DND-41 (cell line): ENCODE measurements around the gene CKAP4.

Experiments
- ATAC-seq: fragments of 200-7000 bp; cut with Tn5 transposase; 3 replicates; pipeline ENCODE4 v1.9.1; 2021; ENCODE audit warnings: low read depth; ENCODE audit not compliant: insufficient read depth
- DNase-seq: peaks from one replicate; pipeline ENCODE4 v3.0.0-alpha.2; 2020
- H2AFZ ChIP-seq: 2 replicates; pipeline ENCODE4 v1.6.0; 2012; ENCODE audit warnings: low read depth, low read length
- H3K27ac ChIP-seq: 2 replicates; pipeline ENCODE4 v1.5.1; 2012; ENCODE audit warnings: low read length, inconsistent platforms
- H3K27me3 ChIP-seq: fragments of 200-600 bp; sonication (generic); 2 replicates; pipeline ENCODE4 v1.6.0; 2012; ENCODE audit warnings: low read length, mild to moderate bottlenecking, inconsistent platforms; ENCODE audit not compliant: insufficient read depth, poor library complexity
- H3K36me3 ChIP-seq: 2 replicates; pipeline ENCODE4 v1.5.1; 2012; ENCODE audit warnings: low read length, inconsistent platforms; ENCODE audit not compliant: insufficient read depth
- H3K4me1 ChIP-seq: 2 replicates; pipeline ENCODE4 v1.5.1; 2012; ENCODE audit warnings: mild to moderate bottlenecking, low read length; ENCODE audit not compliant: insufficient read depth
- H3K4me2 ChIP-seq: 2 replicates; pipeline ENCODE4 v1.6.0; 2012; ENCODE audit warnings: mild to moderate bottlenecking, moderate library complexity, low read length, inconsistent platforms; ENCODE audit not compliant: insufficient read depth
- H3K4me3 ChIP-seq, 2 experiments: fragments of 200-600 bp in 1 of 2; shearing (Covaris generic) in 1 of 2; 2 replicates each; pipeline ENCODE4 v1.5.1; 2012 to 2016; ENCODE audit warnings: inconsistent platforms in 2 of 2, low read length in 2 of 2, mild to moderate bottlenecking in 2 of 2, low read depth in 1 of 2, moderate library complexity in 1 of 2
- H3K79me2 ChIP-seq: 2 replicates; pipeline ENCODE4 v1.6.0; 2012; ENCODE audit warnings: low read length, inconsistent platforms; ENCODE audit not compliant: insufficient read depth
- H3K9ac ChIP-seq: 2 replicates; pipeline ENCODE4 v1.6.0; 2012; ENCODE audit warnings: low read depth, mild to moderate bottlenecking, inconsistent platforms, low read length, moderate library complexity
- H3K9me3 ChIP-seq: 2 replicates; pipeline ENCODE4 v1.5.1; 2012; ENCODE audit warnings: low read length, moderate library complexity, mild to moderate bottlenecking, inconsistent platforms; ENCODE audit not compliant: insufficient read depth, severe bottlenecking
- H4K20me1 ChIP-seq: 2 replicates; pipeline ENCODE4 v1.6.0; 2012; ENCODE audit warnings: low read length; ENCODE audit not compliant: insufficient read depth
- CTCF ChIP-seq: IDR thresholded peaks from 2 replicates; pipeline ENCODE4 v1.5.1; 2012; ENCODE audit warnings: borderline replicate concordance, low read length, moderate library complexity, mild to moderate bottlenecking; ENCODE audit not compliant: poor library complexity, severe bottlenecking; ENCODE audit errors: extremely low read depth
- EZH2 ChIP-seq: IDR thresholded peaks from 3 replicates; pipeline ENCODE4 v1.6.1; 2012; ENCODE audit warnings: borderline replicate concordance, low read depth, mild to moderate bottlenecking, moderate library complexity, low read length, inconsistent platforms; ENCODE audit not compliant: severe bottlenecking

CKAP4 gene

GRCh38 chr12:106274012-106274411 is 26.2 kb upstream of the CKAP4 start:
- no peak overlapping the region for H3K4me2 ChIP-seq
- H4K20me1 ChIP-seq = no peaks in the 10 kb centered on the region
- H3K9ac ChIP-seq = no peak overlapping the region
- no peaks in the 10 kb centered on the region for H3K9me3 ChIP-seq
- H2AFZ ChIP-seq = no peak overlapping the region
- H3K4me1 ChIP-seq = no peaks in the 10 kb centered on the region
- no peak for TF ChIP-seq CTCF
- TF ChIP-seq EZH2 = no peak
- H3K36me3 ChIP-seq = no peaks in the 10 kb centered on the region
- ATAC-seq = no peak
- no peak overlapping the region for H3K27ac ChIP-seq
- no peaks in the 10 kb centered on the region for H3K79me2 ChIP-seq
- H3K27me3 ChIP-seq = peaks cover 10% of the 10 kb centered on the region
- no peak for DNase-seq
- no peak overlapping the region for H3K4me3 ChIP-seq

GRCh38 chr12:106273491-106273890 is 25.7 kb upstream of the CKAP4 start:
- no peak overlapping the region for H2AFZ ChIP-seq
- H3K9ac ChIP-seq = no peak overlapping the region
- H3K27me3 ChIP-seq = peaks cover 10% of the 10 kb centered on the region
- no peaks in the 10 kb centered on the region for H3K79me2 ChIP-seq
- no peak overlapping the region for H3K4me3 ChIP-seq
- no peaks in the 10 kb centered on the region for H3K36me3 ChIP-seq
- no peak overlapping the region for H3K4me2 ChIP-seq
- no peak overlapping the region for H3K27ac ChIP-seq
- DNase-seq (no peak), ATAC-seq (no peak)
- TF ChIP-seq CTCF = no peak
- TF ChIP-seq EZH2 = no peak
- H4K20me1 ChIP-seq = no peaks in the 10 kb centered on the region
- H3K4me1 ChIP-seq = no peaks in the 10 kb centered on the region
- H3K9me3 ChIP-seq = no peaks in the 10 kb centered on the region

GRCh38 chr12:106271575-106272505 is 24.0 kb upstream of the CKAP4 start:
- H3K9ac ChIP-seq = no peak overlapping the region
- TF ChIP-seq CTCF = no peak
- TF ChIP-seq EZH2 = no peak
- H3K27me3 ChIP-seq = peaks cover 13% of the 10 kb centered on the region
- H2AFZ ChIP-seq = no peak overlapping the region
- no peaks in the 10 kb centered on the region for H4K20me1 ChIP-seq
- H3K4me2 ChIP-seq = no peak overlapping the region
- no peak overlapping the region for H3K27ac ChIP-seq
- ATAC-seq = no peak
- DNase-seq = no peak
- no peak overlapping the region for H3K4me3 ChIP-seq
- H3K36me3 ChIP-seq = no peaks in the 10 kb centered on the region
- H3K9me3 ChIP-seq = no peaks in the 10 kb centered on the region
- no peaks in the 10 kb centered on the region for H3K4me1 ChIP-seq
- H3K79me2 ChIP-seq = no peaks in the 10 kb centered on the region
